AG09319 (cell line): ENCODE results near the gene KLHL29.

Experiments
- DNase-seq: peaks from one replicate; pipeline ENCODE4 v3.0.0-alpha.2; 2010; ENCODE audit warnings: low read depth; ENCODE audit errors: extremely low read depth
- CTCF ChIP-seq: IDR thresholded peaks from 2 replicates; pipeline ENCODE4 v1.5.1; 2011; ENCODE audit warnings: low read depth, mild to moderate bottlenecking, inconsistent platforms, low read length, moderate library complexity

Gene KLHL29

GRCh38 chr2:23673082-23673481 is 288.1 kb downstream of the KLHL29 start:
- TF ChIP-seq CTCF: no peak
- DNase-seq: no peak

- DNase-seq: no peak
- TF ChIP-seq CTCF: no peak
Observed at GRCh38 chr2:23673830-23674679, 289.1 kb downstream of the KLHL29 start.

- DNase-seq: no peak
- TF ChIP-seq CTCF: no peak
Observed at GRCh38 chr2:23675506-23675905, 290.5 kb downstream of the KLHL29 start.

GRCh38 chr2:23677836-23678235 is 292.9 kb downstream of the KLHL29 start:
- no peak for DNase-seq
- TF ChIP-seq CTCF: no peak

- TF ChIP-seq CTCF: no peak
- DNase-seq: no peak
Observed at GRCh38 chr2:23679044-23679443, 294.1 kb downstream of the KLHL29 start.

GRCh38 chr2:23680951-23681350 is 296.0 kb downstream of the KLHL29 start:
- TF ChIP-seq CTCF: no peak
- no peak for DNase-seq

- no peak for DNase-seq
Observed at GRCh38 chr2:23681356-23682140, 296.6 kb downstream of the KLHL29 start.

More at GRCh38 chr2:23681356-23682140, 296.6 kb downstream of the KLHL29 start:
- TF ChIP-seq CTCF: no peak
